Activated CD8-positive, alpha-beta T cell treated with anti-CD3 and anti-CD28 coated beads for 36 hours (primary cell): Measurements from ENCODE around the gene CLDND2. TPM values are rescaled to one million over a fixed set of nuclear protein-coding genes. Genes with fewer than 3 reads are reported as not detected.

ENCODE experiments used
- ATAC-seq: fragments of 200-7000 bp; cut with Tn5 transposase; one replicate; pipeline ENCODE4 v1.10.0; 2021; ENCODE audit warnings: mild to moderate bottlenecking, moderate library complexity
- CTCF ChIA-PET: fragments of 350-600 bp; sonication (Branson Sonifier 250); formaldehyde crosslinking; loops from one replicate; lab custom pipeline; 2021; ENCODE audit warnings: antibody characterized with exemption; lab: Charles Lee
- POLR2A ChIA-PET: fragments of 350-600 bp; sonication (Branson Sonifier 250); formaldehyde crosslinking; loops from one replicate; lab custom pipeline; 2021; ENCODE audit warnings: antibody characterized with exemption; lab: Charles Lee
- DNase-seq: peaks from one replicate; pipeline ENCODE4 v3.0.0-alpha.2; 2020
- H3K27ac Mint-ChIP-seq: one replicate; pipeline ENCODE4 v1.8.0; 2021; ENCODE audit warnings: mild to moderate bottlenecking, mixed read lengths
- H3K27me3 Mint-ChIP-seq: one replicate; pipeline ENCODE4 v1.8.0; 2021; ENCODE audit warnings: mixed read lengths
- H3K36me3 Mint-ChIP-seq: one replicate; pipeline ENCODE4 v1.8.0; 2021; ENCODE audit warnings: low read depth, mixed read lengths
- H3K4me1 Mint-ChIP-seq: one replicate; pipeline ENCODE4 v1.8.0; 2021; ENCODE audit warnings: low read depth, mixed read lengths
- H3K4me3 Mint-ChIP-seq: one replicate; pipeline ENCODE4 v1.8.0; 2021; ENCODE audit warnings: mild to moderate bottlenecking, moderate library complexity, mixed read lengths
- H3K9me3 Mint-ChIP-seq: one replicate; pipeline ENCODE4 v1.8.0; 2021; ENCODE audit warnings: mixed read lengths
- CTCF ChIP-seq: fragments of 200-600 bp; IDR thresholded peaks from one replicate; pipeline ENCODE4 v1.8.0; 2022; ENCODE audit warnings: antibody characterized with exemption, mild to moderate bottlenecking
- intact Hi-C: fragments of 100-400 bp; cut with micrococcal nuclease; formaldehyde crosslinking; loops from one replicate; pipeline ENCODE4 v1.10.0; 2022
- total RNA-seq, 2 experiments: library from RNA; stranded (reverse); gene quantifications; one replicate each; pipeline ENCODE4 v1.2.3, GENCODE V29; 2021

CLDND2 gene
- total RNA-seq, 2 experiments from 2014 or later = 5.0 to 5.4 TPM

DNA sequence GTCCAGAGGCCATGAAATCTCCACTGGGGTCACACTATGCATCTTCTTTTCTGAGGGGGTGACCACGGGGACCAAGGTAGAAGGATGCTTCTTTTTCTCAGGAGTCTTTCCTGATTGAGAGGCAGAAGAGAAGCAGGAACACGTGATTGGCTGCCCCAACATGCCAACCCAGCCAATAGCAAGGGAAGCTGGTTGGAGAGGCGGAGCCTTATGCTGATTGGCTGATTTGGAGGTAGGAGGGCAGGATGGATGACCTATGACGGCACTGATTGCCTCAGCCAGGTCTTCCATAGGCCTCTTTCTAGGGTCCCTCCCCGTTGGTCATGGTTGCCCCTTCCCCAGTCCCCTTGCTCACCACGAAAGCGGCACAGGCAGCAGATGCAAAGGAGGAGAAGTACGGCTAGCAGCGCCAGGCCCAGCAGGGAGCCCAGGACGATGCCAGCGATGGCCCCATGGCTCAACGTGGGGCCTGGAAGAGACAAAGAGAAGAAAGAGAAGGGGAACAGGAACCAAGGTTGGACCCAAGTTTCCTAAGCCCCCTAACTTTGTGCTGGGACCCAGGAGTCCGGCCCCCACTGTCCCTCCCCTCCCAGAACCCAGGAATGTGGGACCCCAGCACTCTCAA is 34.9 kb downstream of the CLDND2 start:
- ChIA-PET CTCF (interaction anchor here (1.2 to 1.6 kb wide), 2 partner anchors 10 to 139 kb away, joined by 3 read pairs; no protein-coding TSS in a partner anchor), POLR2A (no interaction called here)
- Mint-ChIP-seq H3K4me3 (no peak overlapping the region), H3K4me1 (peaks cover 5% of the 10 kb centered on the region), H3K36me3 (peaks cover 11% of the 10 kb centered on the region), H3K27ac (no peak overlapping the region), H3K27me3 (peaks cover 16% of the 10 kb centered on the region), H3K9me3 (no peaks in the 10 kb centered on the region)
- DNase-seq (peak; percentile 41), ATAC-seq (no peak)
- no peak for TF ChIP-seq CTCF
- intact Hi-C loops = loop anchor here (10.0 kb wide), 1 partner anchor 91 kb away; no protein-coding TSS in a partner anchor

DNA sequence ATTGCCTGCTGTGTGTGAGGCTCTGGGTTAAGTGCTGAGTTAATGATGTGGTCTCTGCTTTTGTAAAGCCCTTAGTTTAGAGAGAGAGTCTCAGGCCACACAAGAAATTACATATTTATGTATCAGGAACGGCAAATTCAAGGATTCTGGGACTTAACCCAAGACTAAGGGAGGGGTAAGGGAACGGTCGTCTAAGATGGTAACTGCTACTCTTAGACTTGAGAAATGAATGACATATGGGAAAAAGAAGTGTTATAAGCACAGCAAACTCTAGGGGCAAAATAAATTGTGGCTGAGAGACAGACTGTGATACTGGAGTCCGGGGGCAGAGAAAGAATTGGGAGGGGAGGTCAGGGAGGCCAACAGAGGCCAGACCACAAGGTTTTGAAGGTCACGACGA is 37.1 kb downstream of the CLDND2 start:
- intact Hi-C loops = loop anchor here (10.0 kb wide), 1 partner anchor 93 kb away; no protein-coding TSS in a partner anchor
- H3K4me1 Mint-ChIP-seq = peaks cover 5% of the 10 kb centered on the region
- H3K36me3 Mint-ChIP-seq = peaks cover 11% of the 10 kb centered on the region

GRCh38 chr19:51331193-51331592 is 37.6 kb downstream of the CLDND2 start:
- no peak for TF ChIP-seq CTCF
- H3K36me3 Mint-ChIP-seq = peaks cover 11% of the 10 kb centered on the region
- peaks cover 30% of the 10 kb centered on the region for H3K27me3 Mint-ChIP-seq
- peaks cover 5% of the 10 kb centered on the region for H3K4me1 Mint-ChIP-seq
- no peaks in the 10 kb centered on the region for H3K9me3 Mint-ChIP-seq
- no peak for DNase-seq
- ChIA-PET POLR2A (interaction anchor here (0.8 kb wide), 1 partner anchor 66 kb away, joined by 3 read pairs; no protein-coding TSS in a partner anchor), CTCF (interaction anchor here (1.5 kb wide), 1 partner anchor 109 kb away, joined by 4 read pairs; no protein-coding TSS in a partner anchor)
- no peak overlapping the region for H3K4me3 Mint-ChIP-seq
- H3K27ac Mint-ChIP-seq = no peak overlapping the region
- no peak for ATAC-seq
- intact Hi-C loops = loop anchor here (10.0 kb wide), 1 partner anchor 94 kb away; no protein-coding TSS in a partner anchor

More for the DNA sequence above, 37.1 kb downstream of the CLDND2 start:
- POLR2A ChIA-PET = interaction anchor here (0.5 to 0.8 kb wide), 2 partner anchors 66 to 99 kb away, joined by 3 read pairs; no protein-coding TSS in a partner anchor
- CTCF ChIA-PET = interaction anchor here (1.5 kb wide), 1 partner anchor 108 kb away, joined by 4 read pairs; no protein-coding TSS in a partner anchor
- ATAC-seq = no peak
- no peaks in the 10 kb centered on the region for H3K9me3 Mint-ChIP-seq
- no peak overlapping the region for H3K27ac Mint-ChIP-seq
- DNase-seq = no peak
- peaks cover 25% of the 10 kb centered on the region for H3K27me3 Mint-ChIP-seq
- H3K4me3 Mint-ChIP-seq = no peak overlapping the region
- TF ChIP-seq CTCF = no peak

- Mint-ChIP-seq H3K4me3 (no peak overlapping the region), H3K36me3 (peaks cover 11% of the 10 kb centered on the region), H3K27me3 (peaks cover 38% of the 10 kb centered on the region), H3K9me3 (no peaks in the 10 kb centered on the region), H3K4me1 (peaks cover 9% of the 10 kb centered on the region), H3K27ac (no peak overlapping the region)
- ATAC-seq = no peak
- TF ChIP-seq CTCF = no peak
- intact Hi-C loops = loop anchor here (10.0 kb wide), 1 partner anchor 94 kb away; no protein-coding TSS in a partner anchor
- no peak for DNase-seq
- ChIA-PET CTCF (no interaction called here), POLR2A (no interaction called here)
Measured at GRCh38 chr19:51330366-51330765, 38.4 kb downstream of the CLDND2 start.

DNA sequence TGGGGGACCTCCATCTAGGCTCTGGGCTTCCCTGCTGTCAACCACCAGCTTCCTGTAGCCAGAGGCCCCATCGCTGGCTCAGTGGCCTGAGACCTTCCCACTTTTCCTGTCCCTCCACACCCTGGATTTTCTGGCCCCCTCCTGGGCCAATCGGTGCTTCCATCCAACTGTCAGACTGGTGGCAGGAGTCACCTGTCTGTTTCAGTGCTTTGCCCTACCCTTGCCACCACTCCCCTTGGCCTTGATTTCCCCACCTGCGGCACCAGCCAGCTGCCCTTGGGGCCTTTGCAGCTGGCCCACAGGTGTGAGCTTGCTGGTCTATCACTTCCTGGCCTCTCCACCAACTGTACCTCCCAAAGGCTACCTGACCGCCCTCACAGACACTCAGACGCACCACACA is 39.4 kb downstream of the CLDND2 start:
- no peak for TF ChIP-seq CTCF
- H3K9me3 Mint-ChIP-seq = no peaks in the 10 kb centered on the region
- H3K4me3 Mint-ChIP-seq = no peak overlapping the region
- no peak for DNase-seq
- intact Hi-C loops = no loop called here
- ATAC-seq = no peak
- ChIA-PET CTCF (interaction anchor here (1.7 kb wide), 1 partner anchor 30 kb away, joined by 3 read pairs; no protein-coding TSS in a partner anchor), POLR2A (no interaction called here)
- no peak overlapping the region for H3K27ac Mint-ChIP-seq
- peaks cover 11% of the 10 kb centered on the region for H3K36me3 Mint-ChIP-seq
- H3K27me3 Mint-ChIP-seq = peaks cover 42% of the 10 kb centered on the region
- H3K4me1 Mint-ChIP-seq = peaks cover 9% of the 10 kb centered on the region
